Kidney epithelial cell (primary cell): Measurements from ENCODE around the gene SIGLEC12. TPM values are rescaled to one million over a fixed set of nuclear protein-coding genes. Genes with fewer than 3 reads are reported as not detected.

Source experiments
- DNase-seq: peaks from one replicate; pipeline ENCODE4 v3.0.0-alpha.2; 2010; ENCODE audit warnings: low read depth
- H3K27me3 ChIP-seq: 2 replicates; pipeline ENCODE4 v1.6.0; 2011; ENCODE audit warnings: low read length; ENCODE audit not compliant: control insufficient read depth, insufficient read depth
- H3K36me3 ChIP-seq: 2 replicates; pipeline ENCODE4 v1.5.1; 2011; ENCODE audit warnings: low read length; ENCODE audit not compliant: control insufficient read depth, insufficient read depth
- H3K4me3 ChIP-seq: 2 replicates; pipeline ENCODE4 v1.5.1; 2011; ENCODE audit warnings: low read depth, mild to moderate bottlenecking, control low read depth, low read length
- total RNA-seq: library from RNA; depleted of rRNA; stranded (reverse); fragments of >200 nt; gene quantifications from 2 replicates; pipeline ENCODE4 v1.2.3, GENCODE V29; 2015
- TF ChIP-seq, protein P1 (sequence below): IDR thresholded peaks from 2 replicates; pipeline ENCODE4 v1.5.1; 2011; ENCODE audit warnings: mild to moderate bottlenecking, moderate library complexity, low read length, control low read depth, inconsistent platforms; ENCODE audit not compliant: insufficient read depth, poor library complexity, severe bottlenecking

SIGLEC12 gene
- total RNA-seq, 1 donor from 2014 or later, result not detected

DNA sequence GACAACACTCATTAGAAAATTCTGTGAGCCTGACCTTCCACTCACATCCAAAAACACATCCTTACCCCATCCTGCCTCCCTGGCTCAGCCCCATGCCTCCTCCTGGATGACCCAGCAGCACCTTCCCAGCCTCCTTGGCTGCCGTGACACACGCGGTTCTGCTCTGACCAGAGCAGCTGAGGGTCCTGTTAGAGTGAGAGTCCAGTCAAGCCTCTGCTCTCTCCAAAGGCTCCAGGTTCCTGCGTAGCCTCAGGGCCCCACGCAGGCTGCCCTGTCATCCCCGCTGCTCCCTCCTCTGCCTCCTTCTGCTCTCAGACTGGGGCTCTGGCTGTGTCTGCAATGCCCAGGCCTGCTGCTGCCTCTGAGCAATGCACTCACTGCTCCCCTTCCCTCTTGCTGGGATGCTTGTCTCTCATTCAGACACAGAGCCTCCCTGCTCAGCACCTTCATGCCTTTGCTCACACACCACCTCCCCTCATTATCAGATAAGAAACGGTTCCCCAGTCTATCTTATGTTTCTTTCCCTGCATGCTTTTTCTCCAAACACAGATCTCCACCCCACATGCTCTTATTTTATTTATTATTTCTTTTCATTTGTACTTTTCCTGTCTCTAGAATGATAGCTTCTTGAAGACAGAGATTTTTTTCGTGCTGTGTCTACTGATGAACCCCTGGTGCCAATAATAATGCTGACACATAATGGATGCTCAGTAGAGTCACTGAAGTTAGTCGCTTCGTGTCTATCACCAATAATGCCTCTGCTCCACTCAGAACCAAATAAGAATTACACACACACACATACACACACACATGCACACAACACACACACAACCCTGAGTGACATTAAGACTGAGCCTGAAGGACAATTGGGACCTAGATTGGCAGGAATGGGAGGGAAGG lies 40.1 kb upstream of the SIGLEC12 start:
- Histone ChIP-seq H3K36me3 (no peaks in the 10 kb centered on the region), H3K4me3 (no peak overlapping the region), H3K27me3 (no peaks in the 10 kb centered on the region)
- TF ChIP-seq, protein P1, sequence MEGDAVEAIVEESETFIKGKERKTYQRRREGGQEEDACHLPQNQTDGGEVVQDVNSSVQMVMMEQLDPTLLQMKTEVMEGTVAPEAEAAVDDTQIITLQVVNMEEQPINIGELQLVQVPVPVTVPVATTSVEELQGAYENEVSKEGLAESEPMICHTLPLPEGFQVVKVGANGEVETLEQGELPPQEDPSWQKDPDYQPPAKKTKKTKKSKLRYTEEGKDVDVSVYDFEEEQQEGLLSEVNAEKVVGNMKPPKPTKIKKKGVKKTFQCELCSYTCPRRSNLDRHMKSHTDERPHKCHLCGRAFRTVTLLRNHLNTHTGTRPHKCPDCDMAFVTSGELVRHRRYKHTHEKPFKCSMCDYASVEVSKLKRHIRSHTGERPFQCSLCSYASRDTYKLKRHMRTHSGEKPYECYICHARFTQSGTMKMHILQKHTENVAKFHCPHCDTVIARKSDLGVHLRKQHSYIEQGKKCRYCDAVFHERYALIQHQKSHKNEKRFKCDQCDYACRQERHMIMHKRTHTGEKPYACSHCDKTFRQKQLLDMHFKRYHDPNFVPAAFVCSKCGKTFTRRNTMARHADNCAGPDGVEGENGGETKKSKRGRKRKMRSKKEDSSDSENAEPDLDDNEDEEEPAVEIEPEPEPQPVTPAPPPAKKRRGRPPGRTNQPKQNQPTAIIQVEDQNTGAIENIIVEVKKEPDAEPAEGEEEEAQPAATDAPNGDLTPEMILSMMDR, result no peak
- DNase-seq, result no peak

GRCh38 chr19:51539821-51540366 lies 38.3 kb upstream of the SIGLEC12 start:
- no peak overlapping the region for H3K4me3 ChIP-seq
- no peaks in the 10 kb centered on the region for H3K36me3 ChIP-seq
- no peak for DNase-seq
- H3K27me3 ChIP-seq, result no peaks in the 10 kb centered on the region
- TF ChIP-seq, protein P1, result no peak

DNA sequence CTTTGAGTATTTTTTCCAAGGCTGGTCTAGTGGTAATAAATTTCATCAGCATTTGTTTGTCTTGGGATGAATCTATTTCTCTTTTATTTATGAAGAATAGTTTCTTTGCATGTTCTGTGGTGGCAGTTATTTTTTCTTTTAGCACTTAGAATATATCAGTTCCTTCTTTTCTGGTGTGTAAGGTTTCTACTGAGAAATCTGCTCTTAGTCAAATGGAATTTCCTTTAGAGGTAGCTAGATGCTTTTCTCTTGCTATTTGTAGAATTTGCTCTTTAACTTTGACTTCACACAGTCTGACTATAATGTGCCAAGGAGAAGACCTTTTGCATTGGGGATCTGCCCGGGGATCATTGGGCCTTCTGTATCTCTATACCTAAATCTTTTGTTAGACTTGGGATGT lies 33.9 kb upstream of the SIGLEC12 start:
- TF ChIP-seq, protein P1, result no peak
- H3K27me3 ChIP-seq, result no peaks in the 10 kb centered on the region
- no peak for DNase-seq
- H3K36me3 ChIP-seq, result no peaks in the 10 kb centered on the region
- H3K4me3 ChIP-seq, result no peak overlapping the region

- Histone ChIP-seq H3K27me3 (no peaks in the 10 kb centered on the region), H3K36me3 (no peaks in the 10 kb centered on the region), H3K4me3 (no peak within 1 kb of the TSS)
- no peak for DNase-seq
- TF ChIP-seq, protein P1, result no peak
These were observed 30.0 kb upstream of the SIGLEC12 start, which contains the start of gene SIGLEC6 for GRCh38 chr19:51531349-51532315. SIGLEC6 (minus strand) TSS chr19:51531670; CDS start chr19:51531648, 22 bp downstream.

- Histone ChIP-seq H3K27me3 (no peaks in the 10 kb centered on the region), H3K4me3 (no peak overlapping the region), H3K36me3 (no peaks in the 10 kb centered on the region)
- DNase-seq, result no peak
- TF ChIP-seq, protein P1, result no peak
These were observed 29.0 kb upstream of the SIGLEC12 start for GRCh38 chr19:51530616-51531015.
